Vagina (tissue), 2 donors: Measurements from ENCODE around the gene CCL28.

Experiments used
- CTCF ChIP-seq, 3 experiments: fragments of 450-650 bp in 2 of 3; fragments of 200-600 bp in 1 of 3; sonication (generic) in 1 of 3; IDR thresholded peaks; one replicate each; pipeline ENCODE4 v1.5.1; 2017 to 2019; ENCODE audit warnings: antibody characterized with exemption in 3 of 3, mild to moderate bottlenecking in 2 of 3, moderate library complexity in 2 of 3
- POLR2A ChIP-seq, 2 donors: fragments of 450-650 bp; IDR thresholded peaks; one replicate each; pipeline ENCODE4 v1.6.1; 2017; ENCODE audit warnings: antibody characterized with exemption in 2 of 2, mild to moderate bottlenecking in 2 of 2, moderate library complexity in 2 of 2
- POLR2AphosphoS5 ChIP-seq, 2 donors: sonication (generic); formaldehyde crosslinking; IDR thresholded peaks; one replicate each; pipeline ENCODE4 v1.9.0; 2017; ENCODE audit warnings: antibody characterized with exemption in 2 of 2, mild to moderate bottlenecking in 2 of 2, low read depth in 1 of 2; ENCODE audit not compliant: insufficient read depth in 1 of 2

GRCh38 chr5:43401827-43402226 lies 10.4 kb downstream of the CCL28 start:
- TF ChIP-seq POLR2AphosphoS5 (IDR thresholded peaks at IDR 0.05; ENCODE audit: insufficient read depth in 1 of 2, low read depth in 1 of 2), result no peak
- no peak for TF ChIP-seq CTCF (IDR thresholded peaks at IDR 0.05)
- no peak for TF ChIP-seq POLR2A (IDR thresholded peaks at IDR 0.05)
